GM12878 (cell line): ENCODE data around the gene NALF2. TPM values are rescaled to one million over a fixed set of nuclear protein-coding genes. Genes with fewer than 3 reads are reported as not detected.

Experiments
- ATAC-seq: fragments of 200-7000 bp; cut with Tn5 transposase; 3 replicates; pipeline ENCODE4 v1.9.1; 2020; ENCODE audit warnings: mild to moderate bottlenecking, moderate library complexity
- BruUV-seq: library from RNA; stranded (reverse); fragments of 400-500 nt; replicated peaks from 2 replicates; lab custom pipeline; 2021; lab: Mats Ljungman, UMichigan
- CTCF ChIA-PET: fragments of 300-600 bp; sonication (Branson Sonifier 250); formaldehyde crosslinking; extraction: SDS; loops from one replicate; lab custom pipeline; 2021; ENCODE audit warnings: inconsistent platforms; lab: Yijun Ruan, JAX
- POLR2A ChIA-PET: fragments of 350-600 bp; formaldehyde crosslinking; extraction: SDS; loops from one replicate; lab custom pipeline; 2021; ENCODE audit warnings: inconsistent platforms; lab: Charles Lee
- RAD21 ChIA-PET: fragments of 300-600 bp; sonication (Branson Sonifier 250); formaldehyde crosslinking; loops from one replicate; lab custom pipeline; 2023; ENCODE audit warnings: antibody characterized with exemption; ENCODE audit not compliant: unreplicated experiment; lab: Charles Lee
- SMC1A ChIA-PET: fragments of 300-600 bp; sonication (Branson Sonifier 250); formaldehyde crosslinking; loops from one replicate; lab custom pipeline; 2023; ENCODE audit not compliant: unreplicated experiment, uncharacterized antibody; lab: Charles Lee
- DNase-seq: peaks from one replicate; pipeline ENCODE4 v3.0.0-alpha.2; 2011; ENCODE audit warnings: low read depth, low spot score
- FAIRE-seq: peaks from 3 replicates; lab custom pipeline; 2011; peaks lifted over from hg19 to GRCh38; lab: Jason Lieb, UNC
- H2AFZ ChIP-seq: 2 replicates; pipeline ENCODE4 v1.6.0; 2011; ENCODE audit warnings: low read depth, low read length, control low read depth; ENCODE audit not compliant: control insufficient read depth
- H3K27ac ChIP-seq: 2 replicates; pipeline ENCODE4 v1.5.1; 2011; ENCODE audit warnings: control low read depth; ENCODE audit not compliant: control insufficient read depth, insufficient read depth
- H3K27me3 ChIP-seq, 2 experiments: replicated peaks in 1 of 2; 2 replicates each; pipeline versions ENCODE4 v1.6.0 to v1.6.1; 2011; ENCODE audit warnings: low read length in 1 of 2; ENCODE audit not compliant: control insufficient read depth in 2 of 2, insufficient read depth in 2 of 2
- H3K36me3 ChIP-seq, 2 experiments: 2 replicates each; pipeline ENCODE4 v1.5.1; 2011; ENCODE audit warnings: low read length in 1 of 2; ENCODE audit not compliant: control insufficient read depth in 2 of 2, insufficient read depth in 2 of 2
- H3K4me1 ChIP-seq: 2 replicates; pipeline ENCODE4 v1.6.1; 2011; ENCODE audit warnings: mild to moderate bottlenecking, low read length, moderate library complexity, mixed read lengths; ENCODE audit not compliant: control insufficient read depth, insufficient read depth
- H3K4me2 ChIP-seq: 2 replicates; pipeline ENCODE4 v1.6.0; 2011; ENCODE audit warnings: control low read depth; ENCODE audit not compliant: control insufficient read depth, insufficient read depth
- H3K4me3 ChIP-seq: fragments of 200-600 bp; sonication (generic); 2 replicates; pipeline ENCODE4 v1.5.1; 2016
- H3K79me2 ChIP-seq: 2 replicates; pipeline ENCODE4 v1.6.0; 2011; ENCODE audit warnings: low read length; ENCODE audit not compliant: control insufficient read depth, insufficient read depth
- H3K9ac ChIP-seq: 2 replicates; pipeline ENCODE4 v1.8.0; 2011; ENCODE audit warnings: low read length, control low read depth, mixed read lengths; ENCODE audit not compliant: control insufficient read depth, insufficient read depth
- H3K9me3 ChIP-seq: replicated peaks from 3 replicates; pipeline ENCODE4 v1.5.1; 2011; ENCODE audit warnings: mild to moderate bottlenecking, low read length; ENCODE audit not compliant: control insufficient read depth, insufficient read depth
- H4K20me1 ChIP-seq: 2 replicates; pipeline ENCODE4 v1.6.0; 2011; ENCODE audit not compliant: control insufficient read depth, insufficient read depth
- CTCF ChIP-seq, 3 experiments: IDR thresholded peaks in 2 of 3; conservative IDR thresholded peaks in 1 of 3; 2 replicates each; pipeline ENCODE4 v1.5.1; 2011; ENCODE audit warnings: low read depth in 3 of 3, low read length in 3 of 3, mild to moderate bottlenecking in 3 of 3, control low read depth in 2 of 3, moderate library complexity in 2 of 3, inconsistent platforms in 1 of 3, mixed read lengths in 1 of 3; ENCODE audit not compliant: control insufficient read depth in 2 of 3, insufficient read depth in 1 of 3; ENCODE audit errors: extremely low read depth in 1 of 3
- IKZF2 ChIP-seq, 2 experiments: fragments of 450-650 bp; IDR thresholded peaks; 2 replicates each; pipeline ENCODE4 v1.6.1; 2017; ENCODE audit warnings: mild to moderate bottlenecking in 2 of 2, moderate library complexity in 2 of 2
- IRF5 ChIP-seq: fragments of 450-650 bp; IDR thresholded peaks from 2 replicates; pipeline ENCODE4 v1.6.1; 2017; ENCODE audit warnings: borderline replicate concordance
- RAD21 ChIP-seq: IDR thresholded peaks from 2 replicates; pipeline ENCODE4 v1.6.1; 2011; ENCODE audit warnings: mild to moderate bottlenecking, low read depth, low read length, moderate library complexity; ENCODE audit not compliant: insufficient read depth
- RELA ChIP-seq: fragments of 450-650 bp; IDR thresholded peaks from 2 replicates; pipeline ENCODE4 v1.8.0; 2014; ENCODE audit warnings: borderline replicate concordance; ENCODE audit not compliant: partially characterized antibody
- SMC3 ChIP-seq: IDR thresholded peaks from 2 replicates; pipeline ENCODE4 v1.6.1; 2011; ENCODE audit warnings: low read length, improper control_type of control experiment, borderline replicate concordance
- ZNF24 ChIP-seq: fragments of 450-650 bp; IDR thresholded peaks from 2 replicates; pipeline ENCODE4 v1.6.1; 2017; ENCODE audit warnings: antibody characterized with exemption, mild to moderate bottlenecking
- WGBS: methylation state at CpG from one replicate; pipeline ENCODE4 v1.1.6; 2016; ENCODE audit warnings: low lambda C conversion rate; ENCODE audit not compliant: insufficient replicate concordance, insufficient coverage; ENCODE audit errors: missing lambda C conversion rate; 5-methylcytosine and 5-hydroxymethylcytosine counted together
- in situ Hi-C: fragments of 300-500 bp; cut with MboI; formaldehyde crosslinking; loops from 9 replicates; pipeline ENCODE4 v1.14.3; 2018; ENCODE audit warnings: mixed read lengths
- intact Hi-C: fragments of 100-400 bp; cut with micrococcal nuclease; formaldehyde crosslinking; loops from one replicate; pipeline ENCODE4 v1.14.2; 2022; ENCODE audit not compliant: unreplicated experiment
- polyA plus RNA-seq, 11 experiments: library from polyadenylated mRNA; depleted of rRNA in 4 of 11; unstranded in 6 of 11; stranded (reverse) in 5 of 11; fragments of >200 nt; fragmentation: Nextera tagmentation in 4 of 11; fragmentation: Illumina TruSeq in 1 of 11; extraction: Ambion mirVana in 4 of 11; extraction: Trizol in 1 of 11; gene quantifications; 1 replicate in 1 of 11; 2 replicates in 10 of 11; pipeline versions ENCODE4 v1.2.1 to v1.2.3, GENCODE V29; 2011 to 2016; ENCODE audit warnings: inconsistent platforms in 2 of 11, missing spikeins in 2 of 11, low read depth in 1 of 11
- total RNA-seq, 4 experiments: library from RNA; depleted of rRNA in 3 of 4; stranded (reverse); fragments of >200 nt in 3 of 4; fragmentation: Illumina TruSeq in 1 of 4; extraction: Trizol in 1 of 4; gene quantifications; 2 replicates each; pipeline versions ENCODE4 v1.2.1 to v1.2.3, GENCODE V29; 2013 to 2021

NALF2 gene
- total and polyA plus RNA-seq, 10 of the 15 experiments (the other 5 are each of a cell fraction or from before 2014, with no cell fraction given) = not detected

- TF ChIP-seq SMC3 = no peak
- no peak for TF ChIP-seq ZNF24
Observed at GRCh38 chrX:69535661-69536060, 31.5 kb downstream of the NALF2 start (continued).

GRCh38 chrX:69538321-69538876 lies 34.3 kb downstream of the NALF2 start:
- FAIRE-seq (no peak), ATAC-seq (peak; percentile 97)
- Histone ChIP-seq H3K27ac (no peak overlapping the region), H3K4me3 (no peak overlapping the region), H3K4me2 (no peak overlapping the region), H3K4me1 (no peaks in the 10 kb centered on the region)
- in situ Hi-C loops = loop anchor here (10.0 kb wide), 1 partner anchor 496 kb away; no protein-coding TSS in a partner anchor
- intact Hi-C loops = loop anchor here (1.0 to 2.0 kb wide), 3 partner anchors 80 to 558 kb away; no protein-coding TSS in a partner anchor
- ChIA-PET SMC1A (interaction anchor here (1.8 to 2.1 kb wide), 2 partner anchors 80 to 492 kb away, joined by 7 to 8 read pairs; no protein-coding TSS in a partner anchor), RAD21 (interaction anchor here (2.2 kb wide), 1 partner anchor 492 kb away, joined by 10 read pairs; no protein-coding TSS in a partner anchor)
- BruUV-seq = no TSS peak
- no peak for TF ChIP-seq RELA
- TF ChIP-seq CTCF (IDR thresholded peaks at IDR 0.05 in 2 of 3, conservative IDR thresholded peaks at IDR 0.05 in 1 of 3; ENCODE audit: control insufficient read depth in 2 of 3, extremely low read depth in 1 of 3, insufficient read depth in 1 of 3, low read depth in 3 of 3, low read length in 3 of 3) = peak; percentile 44 to 71 (median 70)
- TF ChIP-seq IKZF2 (IDR thresholded peaks at IDR 0.05) = no peak
- TF ChIP-seq RAD21 = peak; percentile 60
- no peak for TF ChIP-seq IRF5
- peak; percentile 48; the same call in 1 of the 2 replicates for TF ChIP-seq SMC3
- TF ChIP-seq, all 136 proteins: peak for 3
- Histone ChIP-seq H3K79me2 (no peaks in the 10 kb centered on the region), H3K27me3 (no peaks in the 10 kb centered on the region), H3K9ac (no peak overlapping the region), H4K20me1 (no peaks in the 10 kb centered on the region), H3K36me3 (no peaks in the 10 kb centered on the region), H3K9me3 (no peaks in the 10 kb centered on the region), H2AFZ (no peak overlapping the region)
- POLR2A ChIA-PET = no interaction called here
- no peak for DNase-seq
- WGBS = 37% methylated on average over 33 of the region's 45 CpGs
- CTCF ChIA-PET = interaction anchor here (0.6 to 2.6 kb wide), 8 partner anchors 19 to 952 kb away, joined by 3 to 15 read pairs (median 4); partner anchors contain the start of gene IGBP1
